UCSD-AML1 (cell line): ENCODE measurements around the gene CLSTN1.

Source experiments
- DNase-seq: peaks from one replicate; lab custom pipeline; 2025; ENCODE audit not compliant: unreplicated experiment; lab: John Stamatoyannopoulos, UW

The CLSTN1 gene

GRCh38 chr1:9688599-9688998, 135.2 kb downstream of the CLSTN1 start:
- DNase-seq: no peak

GRCh38 chr1:9687874-9688582, 135.7 kb downstream of the CLSTN1 start:
- DNase-seq: no peak

GRCh38 chr1:9687120-9687873, 136.5 kb downstream of the CLSTN1 start:
- DNase-seq: no peak

DNA sequence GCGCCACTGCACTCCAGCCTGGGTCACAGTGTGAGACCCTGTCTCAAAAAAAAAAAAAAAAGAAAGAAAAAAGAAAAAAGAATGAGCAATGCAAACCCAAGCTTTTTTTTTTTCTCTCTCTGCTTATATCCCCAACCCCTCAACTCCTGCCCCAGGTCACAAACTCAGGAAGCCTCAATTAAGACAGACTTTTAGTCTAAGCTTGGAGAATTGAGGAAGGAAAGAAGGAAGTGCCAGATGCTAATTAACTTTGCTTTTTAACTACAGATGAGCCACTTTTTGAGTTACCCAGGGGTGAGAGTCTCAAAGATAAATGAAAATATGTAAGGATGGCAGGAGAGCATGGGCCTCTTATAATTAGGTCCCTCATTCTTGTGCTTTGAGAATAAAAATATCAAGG, 139.0 kb downstream of the CLSTN1 start:
- no peak for DNase-seq

- DNase-seq: no peak
These were observed 142.9 kb downstream of the CLSTN1 start for GRCh38 chr1:9680828-9681227.

DNA sequence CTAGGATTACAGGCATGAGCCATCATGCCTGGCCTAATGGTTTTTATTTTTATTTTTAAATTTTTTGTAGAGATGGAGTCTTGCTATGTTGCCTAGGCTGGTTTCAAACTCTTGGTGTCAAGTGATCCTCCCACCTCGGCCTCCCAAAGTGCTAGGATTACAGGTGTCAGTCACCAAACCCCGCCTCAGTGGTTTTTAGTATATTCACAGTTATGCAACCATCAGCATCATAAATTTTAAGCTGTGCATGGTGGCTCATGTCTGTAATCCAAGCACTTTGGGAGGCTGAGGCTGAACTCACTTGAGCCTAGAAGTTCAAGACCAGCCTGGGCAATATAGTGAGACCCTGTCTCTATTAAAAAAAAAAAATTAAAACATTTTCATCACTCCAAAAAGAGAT, 143.7 kb downstream of the CLSTN1 start:
- DNase-seq: no peak
